ENCODE results near the gene GTF3C1.
A peak's percentile ranks its signal among the peaks of the same experiment; 100 is the strongest.

GTF3C1 gene

GRCh38 chr16:27421961-27422740 is 127.6 kb downstream of the GTF3C1 start:
- peak; percentile 8 for DNase-seq

- no peak for DNase-seq
Observed at GRCh38 chr16:27417047-27417671, 132.6 kb downstream of the GTF3C1 start.

GRCh38 chr16:27414788-27415431 is 134.8 kb downstream of the GTF3C1 start:
- DNase-seq, result no peak

- DNase-seq, result no peak
Observed at GRCh38 chr16:27413956-27414355, 135.8 kb downstream of the GTF3C1 start.

- no peak for DNase-seq
Observed at GRCh38 chr16:27410761-27411160, 139.0 kb downstream of the GTF3C1 start.

Measured in DMS53 (cell line).